Posterior vena cava (tissue), 2 donors: ENCODE measurements around the gene HRH2. TPM values are rescaled to one million over a fixed set of nuclear protein-coding genes. Genes with fewer than 3 reads are reported as not detected.
A peak's percentile ranks its signal among the peaks of the same experiment; 100 is the strongest.
"Not testable (repeated sequence)": the region's sequence is repeated elsewhere in the genome, so short reads cannot be mapped to it uniquely, and the experiment has no call there.

Experiments
- DNase-seq: peaks from one replicate; pipeline ENCODE4 v3.0.0-alpha.2; 2020; ENCODE audit warnings: low spot score
- intact Hi-C, 2 donors: fragments of 100-400 bp; cut with DNase I; formaldehyde crosslinking; loops; one replicate each; pipeline versions ENCODE4 v1.14.1 to v1.14.2; 2022 to 2023
- total RNA-seq, 2 donors: library from RNA; stranded (reverse); fragmentation: NEBNext Ultra II Directional; extraction: Animal tissue kit (Norgen Biotek cat#: 25700); gene quantifications; one replicate each; pipeline ENCODE4 v1.2.1, GENCODE V29; 2021
- donor health status: DM: yes; HTN: yes; CAD: no.
- donor health status: DM: yes; HTN: yes; CAD: no.

The HRH2 gene
- total RNA-seq, 2 donors from 2014 or later: 6.9 to 8.2 TPM

DNA sequence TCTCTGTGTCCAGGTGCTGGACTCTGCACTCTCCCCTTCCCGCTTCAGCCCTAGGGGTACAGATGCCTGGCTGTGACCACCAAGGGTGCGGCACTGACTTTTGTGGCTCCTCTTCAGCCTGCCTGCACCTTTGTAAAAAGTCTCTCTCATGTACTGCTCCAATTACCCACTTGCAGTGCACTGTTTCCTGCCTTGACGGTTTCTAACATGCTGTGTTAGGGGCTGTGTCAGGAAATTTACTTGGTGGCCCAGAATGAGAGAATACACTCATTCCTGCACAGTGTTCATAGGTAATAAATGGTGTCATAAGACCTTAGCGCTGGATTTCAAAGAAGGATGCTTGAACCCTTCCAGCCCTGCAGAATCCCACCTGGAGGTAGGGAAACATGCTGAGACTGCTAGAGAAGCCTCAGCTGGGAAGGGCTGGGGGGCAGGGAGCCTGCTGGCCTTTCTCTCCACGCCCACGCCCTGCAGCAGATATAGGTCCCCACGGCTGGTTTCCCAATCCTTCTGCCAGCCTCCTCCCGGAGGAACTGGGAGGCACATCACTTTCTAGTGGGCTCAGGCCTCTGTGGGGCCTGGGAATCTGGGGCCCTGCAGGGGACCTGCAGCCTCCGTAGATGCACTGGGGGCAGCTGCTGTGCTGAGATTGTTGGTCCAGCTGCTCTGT, 17.6 kb upstream of the HRH2 start:
- DNase-seq: no peak
- intact Hi-C loops: no loop called here

- DNase-seq: no peak
- intact Hi-C loops: loop anchor here in 1 of 2 donors (1.0 kb wide), 1 partner anchor 24 kb away; no protein-coding TSS in a partner anchor
These were observed 14.9 kb upstream of the HRH2 start for GRCh38 chr5:175642998-175643397.

DNA sequence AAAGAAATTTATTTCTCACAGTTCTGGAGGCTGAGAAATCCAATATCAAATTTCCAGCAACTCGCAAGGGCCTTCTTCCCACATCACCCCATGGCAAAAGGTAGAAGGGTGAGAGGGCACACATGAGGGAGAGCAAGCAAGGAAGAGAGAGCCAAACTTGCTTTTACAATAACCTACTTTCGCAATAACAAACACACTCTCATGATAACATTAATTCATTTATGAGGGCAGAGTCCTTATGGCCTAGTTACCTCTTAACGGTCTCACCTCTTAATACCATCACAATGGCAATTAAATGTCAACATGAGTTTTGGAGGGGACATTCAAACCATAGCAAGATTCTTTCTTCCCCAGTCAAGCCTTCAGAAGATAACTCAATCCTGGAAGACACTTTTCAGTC, 11.6 kb upstream of the HRH2 start:
- no peak for DNase-seq
- intact Hi-C loops: no loop called here

DNA sequence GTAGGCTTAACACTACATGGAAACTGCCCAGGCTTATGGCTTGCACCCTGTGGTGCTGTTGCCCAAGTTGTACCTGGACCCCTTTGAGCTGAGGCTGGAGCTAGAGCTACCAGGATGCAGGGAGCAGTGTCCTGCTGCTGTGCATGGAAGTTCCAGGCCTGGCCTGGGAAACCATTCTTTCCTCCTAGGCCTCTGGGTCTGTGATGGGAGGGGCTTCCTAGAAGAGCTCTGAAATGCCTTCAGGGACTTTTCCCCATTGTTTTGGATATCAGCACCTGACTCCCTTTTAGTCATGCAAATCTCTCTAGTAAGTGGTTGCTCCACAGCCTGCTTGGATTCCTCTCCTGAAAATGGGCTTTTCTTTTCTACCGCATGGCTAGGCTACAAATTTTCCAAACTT, 7.9 kb upstream of the HRH2 start:
- DNase-seq: peak; percentile 23
- intact Hi-C loops: no loop called here

- DNase-seq: peak; percentile 29
- intact Hi-C loops: not testable (repeated sequence)
These were observed 7.3 kb upstream of the HRH2 start for GRCh38 chr5:175650430-175651205.

DNA sequence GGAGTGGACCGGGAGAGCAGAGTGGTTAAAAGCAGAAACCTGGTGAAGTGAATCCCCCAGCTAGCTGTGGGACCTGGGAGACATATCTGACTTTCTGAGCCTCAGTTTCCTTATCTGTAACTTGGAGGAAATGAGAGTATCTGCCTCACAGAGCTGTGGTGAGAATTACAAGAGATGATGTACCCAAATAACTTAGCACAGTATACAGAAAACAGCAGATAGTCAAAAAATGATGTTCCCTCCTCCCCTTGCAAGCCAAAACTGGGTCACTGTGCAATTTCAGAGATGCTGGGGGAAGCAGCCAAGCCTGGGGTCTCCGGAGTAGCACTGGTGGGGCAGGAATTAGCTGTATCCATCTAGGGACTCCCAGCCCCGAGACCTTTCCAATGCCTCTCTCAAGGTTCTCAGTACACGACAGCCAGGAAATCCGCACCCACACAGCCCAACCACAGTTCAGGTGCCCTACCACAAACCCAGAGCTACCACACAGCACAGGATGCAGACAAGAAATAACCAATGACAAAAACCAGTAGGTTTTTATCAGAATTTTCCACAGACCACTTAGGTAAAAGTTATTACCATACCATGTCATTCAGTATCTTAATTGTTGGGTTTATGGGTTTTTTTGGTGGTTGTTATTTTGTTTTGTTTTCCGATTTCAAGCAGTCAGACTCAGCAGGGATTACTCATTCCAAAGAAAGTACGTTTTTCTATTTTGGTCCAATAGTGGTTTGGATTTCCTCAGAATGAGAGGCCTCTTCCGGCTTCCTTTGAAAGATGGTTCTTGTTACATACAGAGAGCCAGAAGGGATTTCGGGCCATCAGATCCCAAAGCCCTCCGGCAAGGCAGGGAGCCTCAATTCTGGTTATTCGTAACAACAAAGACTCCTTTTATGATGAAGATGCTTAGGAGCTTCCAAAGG, 4.9 kb upstream of the HRH2 start:
- peak; percentile 37 for DNase-seq

GRCh38 chr5:175653763-175654162, 4.1 kb upstream of the HRH2 start:
- peak; percentile 36 for DNase-seq
- intact Hi-C loops: no loop called here

More for the DNA sequence above, 4.9 kb upstream of the HRH2 start:
- intact Hi-C loops: no loop called here

GRCh38 chr5:175654339-175654738, 3.5 kb upstream of the HRH2 start:
- DNase-seq: peak; percentile 26
- intact Hi-C loops: no loop called here

DNA sequence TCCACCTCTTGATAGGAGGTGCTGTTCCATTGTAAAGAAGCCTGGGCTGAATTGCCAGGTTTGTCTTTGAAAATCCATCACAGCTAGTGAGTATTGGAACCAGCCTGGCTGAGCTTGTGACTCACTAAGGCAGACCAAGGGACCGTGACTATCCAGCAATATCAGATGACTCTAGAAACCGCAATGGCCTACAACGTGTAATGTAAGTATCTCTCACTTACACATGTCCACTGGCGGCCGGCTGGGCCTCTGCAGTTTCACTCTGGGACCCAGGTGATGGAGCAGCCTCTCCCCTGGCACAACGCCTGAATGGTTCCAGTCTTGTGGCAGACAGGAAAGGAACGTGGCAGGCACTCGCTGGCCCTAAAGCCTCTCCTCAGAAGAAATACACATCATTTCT, 3.1 kb upstream of the HRH2 start:
- intact Hi-C loops: no loop called here
- peak; percentile 76 for DNase-seq

DNA sequence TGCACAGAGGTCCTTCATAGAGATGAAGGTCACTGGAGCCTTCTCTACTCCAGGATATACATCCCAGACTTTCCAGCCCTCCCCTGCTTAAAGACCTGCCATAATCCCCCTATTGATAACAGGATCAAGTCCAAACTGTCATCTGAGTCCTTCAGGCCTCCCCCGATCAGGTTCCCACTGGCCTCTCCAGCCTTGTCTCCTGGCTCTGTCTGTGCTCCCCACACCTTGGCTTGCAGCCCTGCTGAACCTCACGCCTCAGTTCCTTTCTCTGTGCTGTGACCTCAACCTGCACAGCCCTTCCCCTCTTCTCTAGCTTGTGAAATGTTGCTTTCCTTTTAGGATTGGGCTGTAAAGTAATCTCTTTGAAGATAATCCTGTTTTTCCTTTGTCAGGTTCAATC, 2.5 kb upstream of the HRH2 start:
- intact Hi-C loops: no loop called here
- DNase-seq: peak; percentile 15

DNA sequence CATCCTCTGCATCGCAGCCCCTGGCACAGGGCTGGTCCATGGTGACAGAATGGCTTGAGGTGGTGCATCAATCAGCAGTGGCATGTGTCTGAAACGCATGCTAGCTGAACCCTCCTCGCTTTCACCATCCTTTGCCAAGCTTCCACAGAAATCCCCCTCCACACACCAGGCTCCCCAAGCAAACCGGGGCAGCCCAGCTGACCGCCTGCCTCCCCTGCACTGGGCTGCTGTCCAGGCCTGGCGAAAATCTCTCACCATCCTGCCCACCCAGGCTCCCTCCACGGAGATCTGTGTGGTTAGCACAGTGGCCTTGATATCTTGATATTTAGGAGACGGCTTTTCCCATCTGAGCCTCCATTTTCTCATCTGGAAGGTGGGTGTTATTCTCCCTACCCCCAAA, 905 bp upstream of the HRH2 start:
- intact Hi-C loops: no loop called here
- DNase-seq: peak; percentile 65

DNA sequence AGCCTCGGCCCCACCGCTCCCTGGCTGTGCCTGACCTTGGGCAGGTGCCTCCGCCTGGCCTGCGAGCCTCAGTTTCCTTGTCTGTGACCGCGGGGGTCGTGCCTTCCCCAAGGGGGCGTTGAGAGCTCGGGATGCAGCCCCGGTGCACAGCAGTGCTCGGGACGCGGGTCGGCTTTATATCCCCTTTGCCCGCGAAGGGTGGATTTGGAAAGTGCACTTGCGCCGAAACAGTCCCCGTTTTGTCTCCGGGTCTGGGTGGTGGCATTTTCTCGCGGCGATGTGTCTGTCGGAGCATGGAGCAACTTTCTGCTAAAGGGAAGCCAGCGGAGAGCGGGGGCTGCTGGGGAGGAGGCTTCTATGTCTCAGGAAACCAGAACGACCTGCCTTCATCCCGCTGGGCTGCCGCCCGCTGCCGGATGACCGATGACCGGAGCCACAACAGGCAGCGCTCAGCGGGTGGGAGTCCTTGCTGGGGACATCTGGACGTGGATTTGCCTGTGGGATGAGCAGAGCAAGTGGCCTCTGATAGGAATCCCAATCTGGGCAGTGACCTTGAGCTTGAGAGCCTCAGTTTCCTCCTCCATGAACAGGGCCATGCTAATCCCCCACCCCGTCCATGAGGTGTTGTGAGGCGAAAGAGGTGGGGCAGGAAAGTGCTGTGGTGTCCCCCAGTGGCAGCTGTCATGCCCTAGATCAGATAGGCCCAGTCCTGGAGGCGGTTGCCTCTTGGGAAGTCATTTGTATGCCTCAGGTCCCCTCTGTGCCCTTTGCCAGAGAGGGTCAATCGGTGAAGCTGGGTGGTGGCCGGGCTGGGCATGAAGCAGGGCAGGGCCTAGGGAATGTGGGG, 651 bp downstream of the HRH2 start:
- DNase-seq: peak; percentile 83

GRCh38 chr5:175659546-175660253, 1.8 kb downstream of the HRH2 start:
- peak; percentile 36 for DNase-seq
- intact Hi-C loops: no loop called here

More for the DNA sequence above, 651 bp downstream of the HRH2 start:
- intact Hi-C loops: no loop called here

GRCh38 chr5:175663186-175664184, 5.6 kb downstream of the HRH2 start:
- no peak for DNase-seq
- intact Hi-C loops: no loop called here

GRCh38 chr5:175664723-175665122, 6.9 kb downstream of the HRH2 start:
- intact Hi-C loops: no loop called here
- DNase-seq: no peak

DNA sequence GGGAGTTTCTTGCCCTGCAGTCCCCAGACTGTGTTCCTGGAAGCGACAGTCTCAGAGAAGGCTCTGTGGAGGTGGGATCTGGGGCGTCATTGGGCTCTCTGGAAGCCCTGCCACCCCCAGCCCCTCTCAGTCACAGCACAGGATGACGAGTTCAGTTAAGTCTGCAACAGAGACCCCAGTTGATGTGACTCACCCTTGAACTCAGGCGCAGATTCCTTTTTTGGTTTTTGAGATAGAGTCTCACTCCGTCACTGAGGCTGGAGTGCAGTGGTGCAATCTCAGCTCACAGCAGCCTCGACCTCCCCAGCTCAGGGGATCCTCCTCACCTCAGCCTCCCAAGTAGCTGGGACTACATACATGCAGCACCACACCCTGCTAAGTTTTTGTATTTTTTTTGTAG, 8.3 kb downstream of the HRH2 start:
- DNase-seq: no peak
- intact Hi-C loops: no loop called here

- no peak for DNase-seq
- intact Hi-C loops: no loop called here
These were observed 10.1 kb downstream of the HRH2 start for GRCh38 chr5:175668006-175668405.
